NCI-H774 (cell line): ENCODE data around the gene HINFP.

Source experiments
- DNase-seq: peaks from one replicate; lab custom pipeline; 2025; lab: John Stamatoyannopoulos, UW

Gene HINFP, protein sequence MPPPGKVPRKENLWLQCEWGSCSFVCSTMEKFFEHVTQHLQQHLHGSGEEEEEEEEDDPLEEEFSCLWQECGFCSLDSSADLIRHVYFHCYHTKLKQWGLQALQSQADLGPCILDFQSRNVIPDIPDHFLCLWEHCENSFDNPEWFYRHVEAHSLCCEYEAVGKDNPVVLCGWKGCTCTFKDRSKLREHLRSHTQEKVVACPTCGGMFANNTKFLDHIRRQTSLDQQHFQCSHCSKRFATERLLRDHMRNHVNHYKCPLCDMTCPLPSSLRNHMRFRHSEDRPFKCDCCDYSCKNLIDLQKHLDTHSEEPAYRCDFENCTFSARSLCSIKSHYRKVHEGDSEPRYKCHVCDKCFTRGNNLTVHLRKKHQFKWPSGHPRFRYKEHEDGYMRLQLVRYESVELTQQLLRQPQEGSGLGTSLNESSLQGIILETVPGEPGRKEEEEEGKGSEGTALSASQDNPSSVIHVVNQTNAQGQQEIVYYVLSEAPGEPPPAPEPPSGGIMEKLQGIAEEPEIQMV

DNA sequence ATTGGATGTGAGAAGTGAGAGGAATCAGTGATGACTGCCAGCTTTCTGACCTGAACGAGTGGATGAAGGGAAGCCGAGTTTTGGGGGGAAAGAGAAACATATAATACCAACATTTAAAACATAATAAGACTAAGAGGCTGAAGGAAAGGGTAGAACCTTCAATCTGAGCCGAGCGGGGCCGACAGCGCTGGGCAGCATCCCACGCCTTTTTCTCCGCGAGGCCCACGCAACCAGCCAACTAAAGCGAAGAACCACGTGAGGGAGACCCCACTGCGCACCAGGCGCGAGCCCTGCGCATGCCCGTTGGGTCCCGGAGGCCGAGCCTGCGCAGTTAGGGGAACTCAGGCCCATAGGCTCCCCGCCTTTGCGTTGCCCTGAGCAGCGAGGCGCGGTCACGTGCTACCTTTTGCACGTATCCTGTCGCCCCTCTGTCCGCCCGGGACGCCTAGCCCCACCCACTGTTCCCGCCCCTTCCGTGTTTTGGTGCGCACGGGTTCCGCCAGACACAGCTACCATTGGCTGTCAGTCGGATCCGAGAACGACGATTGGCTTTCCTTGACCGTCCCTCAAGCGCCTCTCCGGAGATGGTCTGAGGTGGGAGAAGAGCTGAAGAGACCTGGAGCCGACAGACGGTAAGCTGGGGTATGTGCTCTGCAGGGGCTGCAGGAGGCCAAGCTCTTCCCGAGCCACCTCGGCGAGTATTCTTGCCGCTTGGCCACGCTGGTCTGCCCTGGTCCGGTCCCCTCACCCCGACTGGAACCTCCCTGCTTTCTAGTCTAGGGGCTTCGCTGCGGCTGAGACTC is at the start of gene HINFP:
Gene HINFP (plus strand): TSS at position 573 of the 803 bp plus-strand sequence. CDS start 5,365 bp downstream, outside the sequence.
- DNase-seq, result peak; percentile 99

- DNase-seq, result no peak
Measured at GRCh38 chr11:119077839-119078238, 43.5 kb upstream of the HINFP start.

DNA sequence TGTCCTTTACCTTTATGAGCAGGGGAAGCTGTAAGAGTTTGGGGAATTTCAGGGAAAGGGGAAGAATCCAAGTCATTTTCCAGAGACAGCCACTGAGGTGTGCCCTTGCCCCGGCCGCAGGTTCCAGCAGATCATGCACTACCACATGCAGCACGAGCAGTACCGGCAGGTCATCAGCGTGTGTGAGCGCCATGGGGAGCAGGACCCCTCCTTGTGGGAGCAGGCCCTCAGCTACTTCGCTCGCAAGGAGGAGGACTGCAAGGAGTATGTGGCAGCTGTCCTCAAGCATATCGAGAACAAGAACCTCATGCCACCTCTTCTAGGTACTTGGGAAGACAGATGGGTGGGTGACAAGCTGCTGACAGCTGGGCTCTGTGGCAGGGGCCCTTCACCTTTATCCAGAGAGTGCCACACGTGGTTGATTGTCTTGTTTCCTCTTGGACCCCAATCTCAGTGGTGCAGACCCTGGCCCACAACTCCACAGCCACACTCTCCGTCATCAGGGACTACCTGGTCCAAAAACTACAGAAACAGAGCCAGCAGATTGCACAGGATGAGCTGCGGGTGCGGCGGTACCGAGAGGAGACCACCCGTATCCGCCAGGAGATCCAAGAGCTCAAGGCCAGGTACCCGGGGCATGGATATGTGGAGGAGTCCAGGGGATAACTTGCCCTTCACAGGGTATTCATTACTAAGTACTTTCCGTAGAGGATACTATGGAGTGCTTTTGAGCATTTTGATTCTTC is 42.5 kb upstream of the HINFP start:
- no peak for DNase-seq

DNA sequence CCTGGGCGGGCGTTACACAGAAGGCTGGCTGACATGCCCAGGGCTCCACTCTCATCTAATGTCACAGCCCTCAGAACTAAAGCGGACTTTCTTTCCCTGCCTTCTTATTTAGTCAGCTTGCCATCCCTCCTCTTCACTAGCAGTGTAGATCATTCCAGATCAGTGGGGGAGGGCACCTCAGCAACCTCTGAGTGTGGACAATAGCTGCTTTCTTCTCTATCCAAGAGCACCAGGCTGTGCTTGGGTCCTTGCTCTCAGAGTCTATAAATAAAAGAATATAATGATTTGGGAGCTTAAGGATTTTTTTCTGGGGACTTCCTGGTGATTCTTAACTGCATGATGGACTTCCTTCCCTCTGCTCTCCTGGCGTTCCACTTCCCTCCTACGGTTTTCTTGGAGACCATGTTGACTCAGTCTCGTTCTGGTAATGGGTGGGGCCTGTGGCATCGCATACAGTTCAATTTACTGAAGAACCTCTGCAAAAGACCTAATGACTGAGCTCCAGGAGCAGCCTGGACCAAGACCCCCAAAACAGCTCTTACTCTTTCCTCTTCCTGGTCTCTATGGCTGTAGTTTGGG is 39.6 kb upstream of the HINFP start:
- DNase-seq, result no peak

DNA sequence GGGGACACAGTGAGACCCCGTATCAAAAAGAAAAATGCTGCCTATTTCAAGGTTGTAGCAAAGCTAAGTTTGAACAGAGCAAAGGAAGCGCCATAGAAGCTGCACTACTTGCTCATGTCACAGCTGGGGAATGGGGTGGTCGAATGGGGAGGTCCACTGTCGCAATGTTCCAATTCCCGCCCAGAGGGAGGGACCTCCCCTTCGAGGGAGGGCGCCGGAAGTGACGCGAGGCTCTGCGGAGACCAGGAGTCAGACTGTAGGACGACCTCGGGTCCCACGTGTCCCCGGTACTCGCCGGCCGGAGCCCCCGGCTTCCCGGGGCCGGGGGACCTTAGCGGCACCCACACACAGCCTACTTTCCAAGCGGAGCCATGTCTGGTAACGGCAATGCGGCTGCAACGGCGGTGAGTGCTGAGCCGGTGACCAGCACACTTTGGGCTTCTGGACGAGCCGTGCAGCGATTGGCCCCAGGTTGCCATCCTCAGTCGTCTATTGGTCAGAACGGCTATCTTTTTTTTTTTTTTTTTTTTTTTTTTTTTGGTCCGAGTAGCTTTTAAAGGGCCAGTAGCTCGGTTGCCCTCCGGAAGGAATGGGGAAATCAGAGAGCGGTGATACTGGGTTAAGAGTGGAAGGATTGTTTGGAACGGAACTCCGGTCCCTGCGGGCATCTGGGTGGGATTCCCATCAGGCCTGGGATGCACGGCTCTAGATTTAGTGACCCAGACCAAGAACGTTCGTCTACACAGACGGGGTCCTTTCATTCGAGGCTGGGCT is 36.5 kb upstream of the HINFP start, which contains the start of gene HMBS:
Gene HMBS (plus strand): TSS at position 219 of the 774 bp plus-strand sequence. CDS start 153 bp downstream, at position 372.
- DNase-seq, result peak; percentile 93

DNA sequence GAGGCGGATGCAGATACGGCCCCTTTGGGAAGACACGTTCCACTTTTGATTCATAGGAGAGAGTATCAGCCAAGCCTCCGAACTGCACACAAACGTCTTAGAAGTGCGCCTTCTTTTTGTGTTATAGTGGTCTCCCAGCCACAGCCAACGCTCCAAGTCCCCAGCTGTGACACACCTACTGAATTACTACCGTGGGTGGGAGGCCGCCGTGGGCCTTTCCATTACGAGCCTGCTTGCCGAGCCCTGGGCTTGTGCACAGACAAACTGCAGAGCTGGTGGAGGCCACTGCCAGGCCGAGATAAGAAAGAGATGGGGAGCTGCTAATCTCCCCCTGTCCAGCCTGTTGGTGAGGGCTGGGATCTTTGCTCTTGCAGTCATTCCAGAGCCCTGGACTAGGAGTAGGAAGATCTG is 35.9 kb upstream of the HINFP start:
- DNase-seq, result no peak

DNA sequence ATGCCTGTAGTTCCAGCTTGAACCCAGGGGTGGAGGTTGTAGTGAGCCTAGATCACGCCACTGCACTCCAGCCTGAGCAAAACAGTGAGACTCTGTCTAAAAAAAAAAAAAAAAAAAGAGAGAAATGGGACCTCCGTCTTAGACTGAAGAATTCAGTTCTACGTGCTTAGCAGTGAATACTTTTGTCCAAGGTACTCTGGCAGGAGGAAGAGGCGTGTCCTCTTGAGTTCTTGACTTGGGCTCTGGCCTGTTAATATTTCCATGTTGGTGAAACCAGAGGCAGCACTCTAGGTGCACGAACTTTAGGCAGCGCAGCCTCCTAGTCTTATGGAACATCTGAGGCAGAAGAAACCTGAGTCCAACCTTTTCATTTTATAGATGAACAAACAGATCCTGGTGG is 34.3 kb upstream of the HINFP start:
- DNase-seq, result no peak

- DNase-seq, result no peak
Measured at GRCh38 chr11:119087747-119088241, 33.6 kb upstream of the HINFP start.

- no peak for DNase-seq
Measured at GRCh38 chr11:119088406-119088805, 33.0 kb upstream of the HINFP start.

- no peak for DNase-seq
Measured at GRCh38 chr11:119089319-119089718, 32.1 kb upstream of the HINFP start.

GRCh38 chr11:119091178-119091577 is 30.2 kb upstream of the HINFP start:
- DNase-seq, result no peak

DNA sequence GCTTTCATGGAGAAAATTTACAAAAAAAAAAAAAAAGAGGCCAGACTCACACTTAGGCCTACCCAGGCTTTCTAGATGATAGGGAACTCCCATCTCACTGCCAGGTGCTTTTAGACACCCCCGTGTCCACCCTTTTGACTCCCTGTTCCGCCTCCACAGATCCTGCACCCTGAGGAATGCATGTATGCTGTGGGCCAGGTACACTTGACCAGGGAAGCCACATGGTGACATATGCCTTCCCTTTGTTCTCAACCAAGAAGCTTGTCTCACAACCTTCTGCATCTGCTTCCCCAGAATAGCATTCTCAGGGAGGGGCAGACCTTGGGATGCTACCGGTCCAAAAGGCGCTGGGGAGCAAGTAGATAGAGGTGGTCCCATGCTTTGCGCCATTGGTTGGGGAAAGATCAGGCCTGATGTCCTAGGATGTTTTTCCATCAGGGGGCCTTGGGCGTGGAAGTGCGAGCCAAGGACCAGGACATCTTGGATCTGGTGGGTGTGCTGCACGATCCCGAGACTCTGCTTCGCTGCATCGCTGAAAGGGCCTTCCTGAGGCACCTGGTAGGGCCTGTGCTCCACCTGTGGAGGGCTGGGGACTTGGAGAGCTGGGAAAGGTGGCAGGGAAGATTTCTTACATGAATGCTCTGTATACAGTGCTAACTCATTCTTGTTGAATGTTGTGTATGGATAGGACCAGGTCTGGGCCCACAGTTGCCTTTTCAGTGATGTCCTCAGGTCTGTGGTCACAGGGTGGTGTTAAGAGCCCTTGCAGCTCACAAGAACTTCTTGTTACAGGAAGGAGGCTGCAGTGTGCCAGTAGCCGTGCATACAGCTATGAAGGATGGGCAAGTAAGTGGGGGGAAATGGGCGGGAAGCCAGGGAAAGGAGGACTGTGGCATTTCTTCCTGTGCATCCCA is 29.2 kb upstream of the HINFP start:
- DNase-seq, result no peak

- DNase-seq, result no peak
Measured at GRCh38 chr11:119092880-119093842, 28.2 kb upstream of the HINFP start.

- DNase-seq, result no peak
Measured at GRCh38 chr11:119093942-119094815, 27.2 kb upstream of the HINFP start.

DNA sequence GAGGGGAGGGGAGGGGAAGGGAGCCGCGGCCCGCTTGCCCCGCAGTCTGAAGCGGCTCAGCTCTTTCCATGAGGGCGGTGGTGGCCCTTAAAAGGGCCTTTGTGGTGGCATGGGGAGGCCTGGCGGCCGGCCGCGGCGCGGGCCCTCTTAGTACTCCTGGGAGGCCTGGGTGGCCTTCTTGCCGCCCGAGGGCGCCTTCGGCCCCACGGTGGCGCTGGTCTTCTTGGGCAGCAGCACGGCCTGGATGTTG is 26.6 kb upstream of the HINFP start:
- no peak for DNase-seq

- peak; percentile 100 for DNase-seq
Measured at GRCh38 chr11:119095066-119095880, 26.1 kb upstream of the HINFP start.

DNA sequence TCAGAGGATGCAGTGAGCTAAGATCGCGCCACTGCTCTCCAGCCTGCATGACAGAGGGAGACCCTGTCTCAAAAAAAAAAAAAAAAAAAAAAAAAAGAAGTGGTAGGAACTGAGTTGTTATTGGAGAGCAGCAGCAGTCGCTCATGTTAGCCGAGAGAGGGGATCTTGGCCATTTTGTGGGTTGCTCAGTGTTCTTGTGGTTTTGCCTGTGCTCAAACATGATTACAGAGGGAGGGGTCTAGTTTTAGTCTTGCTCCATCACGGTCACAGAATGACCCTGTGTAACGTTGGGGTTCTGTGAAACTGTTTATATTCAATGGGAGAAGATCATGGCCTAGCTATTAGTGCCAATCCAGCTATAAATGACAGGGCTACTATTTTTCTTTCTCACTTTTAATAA is 21.7 kb upstream of the HINFP start:
- no peak for DNase-seq
